IMR-90 (cell line): ENCODE results near the gene RASA1. TPM values are rescaled to one million over a fixed set of nuclear protein-coding genes. Genes with fewer than 3 reads are reported as not detected.
A peak's percentile ranks its signal among the peaks of the same experiment; 100 is the strongest.

Experiments used
- ATAC-seq: fragments of 200-7000 bp; cut with Tn5 transposase; 2 replicates; pipeline ENCODE4 v1.9.1; 2020; ENCODE audit warnings: low read depth, mild to moderate bottlenecking, moderate library complexity
- BruUV-seq: library from RNA; stranded (reverse); fragments of 400-500 nt; replicated peaks from 2 replicates; lab custom pipeline; 2021; lab: Mats Ljungman, UMichigan
- CTCF ChIA-PET: fragments of 300-600 bp; formaldehyde crosslinking; extraction: SDS; loops from one replicate; lab custom pipeline; 2021; ENCODE audit warnings: antibody characterized with exemption; lab: Yijun Ruan, JAX
- POLR2A ChIA-PET: fragments of 300-600 bp; sonication (Branson Sonifier 250); formaldehyde crosslinking; loops from one replicate; lab custom pipeline; 2022; ENCODE audit warnings: antibody characterized with exemption; ENCODE audit not compliant: unreplicated experiment; lab: Charles Lee
- DNase-seq: peaks from one replicate; pipeline ENCODE4 v3.0.0; 2013
- H2AFZ ChIP-seq: replicated peaks from 2 replicates; pipeline ENCODE3; 2013; ENCODE audit warnings: low read length, mild to moderate bottlenecking; ENCODE audit not compliant: poor library complexity
- H2AK5ac ChIP-seq: 2 replicates; pipeline ENCODE4 v1.6.1; 2013; ENCODE audit warnings: low read depth, low read length, inconsistent platforms
- H2AK9ac ChIP-seq: replicated peaks from 2 replicates; pipeline ENCODE3; 2013; ENCODE audit warnings: mild to moderate bottlenecking, low read depth, low read length, moderate library complexity; ENCODE audit not compliant: poor library complexity
- H2BK120ac ChIP-seq: 2 replicates; pipeline ENCODE4 v1.6.1; 2013; ENCODE audit warnings: low read depth, low read length, inconsistent platforms
- H2BK15ac ChIP-seq: 3 replicates; pipeline ENCODE4 v1.6.1; 2013; ENCODE audit warnings: low read depth, low read length, inconsistent platforms
- H2BK20ac ChIP-seq: 2 replicates; pipeline ENCODE4 v1.6.1; 2013; ENCODE audit warnings: low read depth, mild to moderate bottlenecking, inconsistent platforms, low read length, moderate library complexity
- H2BK5ac ChIP-seq: 2 replicates; pipeline ENCODE4 v1.6.1; 2013; ENCODE audit warnings: mild to moderate bottlenecking, low read depth, low read length, inconsistent platforms; ENCODE audit not compliant: poor library complexity, severe bottlenecking
- H3K14ac ChIP-seq: replicated peaks from 2 replicates; pipeline ENCODE4 v1.6.1; 2013; ENCODE audit warnings: low read depth, low read length, inconsistent platforms
- H3K18ac ChIP-seq: 2 replicates; pipeline ENCODE4 v1.6.1; 2013; ENCODE audit warnings: low read depth, low read length, control low read depth
- H3K23ac ChIP-seq: 2 replicates; pipeline ENCODE4 v1.6.1; 2013; ENCODE audit warnings: low read depth, low read length, inconsistent platforms
- H3K27ac ChIP-seq: 2 replicates; pipeline ENCODE4 v1.5.1; 2013; ENCODE audit warnings: mild to moderate bottlenecking, control low read depth, low read length; ENCODE audit not compliant: insufficient read depth
- H3K27me3 ChIP-seq: 2 replicates; pipeline ENCODE4 v1.6.1; 2013; ENCODE audit warnings: low read length; ENCODE audit not compliant: control insufficient read depth, insufficient read depth
- H3K36me3 ChIP-seq: 2 replicates; pipeline ENCODE4 v1.6.1; 2013; ENCODE audit warnings: low read length, mixed read lengths; ENCODE audit not compliant: control insufficient read depth, insufficient read depth
- H3K4ac ChIP-seq: 2 replicates; pipeline ENCODE4 v1.6.1; 2013; ENCODE audit warnings: low read depth, low read length, inconsistent platforms
- H3K4me1 ChIP-seq: 2 replicates; pipeline ENCODE4 v1.6.1; 2013; ENCODE audit warnings: low read length, mixed read lengths; ENCODE audit not compliant: control insufficient read depth, insufficient read depth
- H3K4me2 ChIP-seq: 2 replicates; pipeline ENCODE4 v1.6.1; 2013; ENCODE audit warnings: low read depth, mild to moderate bottlenecking, control low read depth, low read length, moderate library complexity
- H3K4me3 ChIP-seq: 2 replicates; pipeline ENCODE4 v1.5.1; 2013; ENCODE audit warnings: low read depth, mild to moderate bottlenecking, control low read depth, low read length, moderate library complexity; ENCODE audit not compliant: insufficient read depth
- H3K56ac ChIP-seq: 2 replicates; pipeline ENCODE4 v1.6.1; 2013; ENCODE audit warnings: low read length, inconsistent platforms; ENCODE audit not compliant: insufficient read depth; ENCODE audit errors: extremely low read depth
- H3K79me1 ChIP-seq, 2 experiments: 2 replicates each; pipeline ENCODE4 v1.6.1; 2013; ENCODE audit warnings: low read length in 2 of 2, inconsistent platforms in 1 of 2, low read depth in 1 of 2
- H3K9ac ChIP-seq: 2 replicates; pipeline ENCODE4 v1.6.1; 2013; ENCODE audit warnings: low read depth, low read length, control low read depth
- H3K9me1 ChIP-seq: 2 replicates; pipeline ENCODE4 v1.6.1; 2013; ENCODE audit warnings: low read length, inconsistent platforms; ENCODE audit not compliant: insufficient read depth
- H3K9me3 ChIP-seq: 2 replicates; pipeline ENCODE4 v1.6.1; 2013; ENCODE audit warnings: low read length; ENCODE audit not compliant: control insufficient read depth, insufficient read depth
- H4K20me1 ChIP-seq: 2 replicates; pipeline ENCODE4 v1.6.1; 2013; ENCODE audit warnings: low read length, inconsistent platforms; ENCODE audit not compliant: insufficient read depth
- H4K5ac ChIP-seq: 2 replicates; pipeline ENCODE4 v1.6.1; 2013; ENCODE audit warnings: mild to moderate bottlenecking, low read depth, low read length, control low read depth
- H4K8ac ChIP-seq, 2 experiments: 2 replicates each; pipeline ENCODE4 v1.6.1; 2013; ENCODE audit warnings: low read depth in 2 of 2, low read length in 2 of 2, control low read depth in 1 of 2, inconsistent platforms in 1 of 2
- H4K91ac ChIP-seq: 2 replicates; pipeline ENCODE4 v1.6.1; 2013; ENCODE audit warnings: low read depth, low read length, inconsistent platforms; ENCODE audit not compliant: insufficient read depth
- CHD1 ChIP-seq: IDR thresholded peaks from 2 replicates; pipeline ENCODE4 v1.6.1; 2012; ENCODE audit warnings: low read depth, low read length, improper control_type of control experiment
- MAZ ChIP-seq: IDR thresholded peaks from 2 replicates; pipeline ENCODE4 v1.6.1; 2012; ENCODE audit warnings: low read depth, mild to moderate bottlenecking, low read length, improper control_type of control experiment, moderate library complexity, borderline replicate concordance
- POLR2A ChIP-seq: IDR thresholded peaks from 2 replicates; pipeline ENCODE4 v1.6.1; 2012; ENCODE audit warnings: mild to moderate bottlenecking, low read depth, low read length
- SMC3 ChIP-seq: fragments of 150-350 bp; IDR thresholded peaks from 2 replicates; pipeline ENCODE4 v1.6.1; 2016; ENCODE audit warnings: low read depth, mild to moderate bottlenecking, antibody characterized with exemption, low read length, moderate library complexity
- WGBS, 2 experiments: methylation state at CpG; one replicate each; pipeline versions ENCODE4 v1.1.5 to v1.1.7; 2013; ENCODE audit warnings: missing lambda C conversion rate in 2 of 2; ENCODE audit not compliant: insufficient read length in 1 of 2; ENCODE audit errors: extremely low coverage in 2 of 2; 5-methylcytosine and 5-hydroxymethylcytosine counted together
- dilution Hi-C: fragments of 300-500 bp; cut with HindIII; formaldehyde crosslinking; loops from one replicate; pipeline ENCODE4 v1.14.3; 2018; ENCODE audit warnings: low sequenced_read_pairs; ENCODE audit not compliant: unreplicated experiment
- in situ Hi-C: fragments of 300-500 bp; cut with MboI; formaldehyde crosslinking; loops from 3 replicates; pipeline ENCODE4 v1.14.3; 2019; ENCODE audit warnings: low sequenced_read_pairs, inconsistent platforms, mixed read lengths
- intact Hi-C: fragments of 100-400 bp; cut with micrococcal nuclease; formaldehyde crosslinking; loops from 2 replicates; pipeline ENCODE4 v1.10.0; 2022
- polyA plus RNA-seq, 3 experiments: library from polyadenylated mRNA; depleted of rRNA; stranded (reverse); fragments of >200 nt; gene quantifications; 2 replicates each; pipeline ENCODE4 v1.2.3, GENCODE V29; 2012; ENCODE audit warnings: low replicate concordance in 1 of 3
- total RNA-seq: library from RNA; depleted of rRNA; stranded (reverse); fragments of >200 nt; gene quantifications from 2 replicates; pipeline ENCODE4 v1.2.3, GENCODE V29; 2012

Gene RASA1
- total and polyA plus RNA-seq, 2 of the 4 experiments (the other 2 are of a cell fraction), result 37.6 to 45.7 TPM

DNA sequence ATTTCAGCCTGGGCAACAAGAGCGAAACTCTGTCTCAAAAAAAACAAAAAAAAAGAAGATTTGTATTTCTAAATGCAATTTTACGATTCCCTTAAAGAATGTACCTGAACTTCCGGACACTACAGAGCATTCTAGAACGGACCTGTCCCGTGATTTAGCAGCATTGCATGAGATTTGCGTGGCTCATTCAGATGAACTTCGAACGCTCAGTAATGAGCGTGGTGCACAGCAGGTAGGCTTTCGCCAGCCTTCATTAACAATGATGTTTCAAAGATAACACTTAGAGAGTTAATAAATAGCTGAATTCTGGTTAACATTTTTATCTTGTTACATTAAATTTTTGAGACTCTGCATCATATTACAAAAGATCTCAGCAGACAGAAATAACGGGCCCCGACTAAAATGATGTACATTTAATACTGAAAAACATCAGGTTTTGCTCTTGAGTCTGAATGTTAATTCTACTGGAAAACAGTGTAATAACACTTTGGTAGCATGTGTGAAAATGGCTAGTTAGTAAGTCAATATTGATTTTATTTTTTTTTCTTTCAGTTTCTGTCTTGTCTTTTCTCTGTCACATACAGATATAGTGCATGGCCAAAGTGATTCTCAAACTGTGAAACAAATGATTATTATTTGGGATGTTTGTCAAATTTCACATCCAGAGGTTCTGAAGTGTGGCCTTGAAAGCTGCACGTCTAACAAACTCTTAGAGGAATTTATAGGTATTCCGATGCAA, 121.8 kb downstream of the RASA1 start (continued):
- TF ChIP-seq CHD1, result no peak

DNA sequence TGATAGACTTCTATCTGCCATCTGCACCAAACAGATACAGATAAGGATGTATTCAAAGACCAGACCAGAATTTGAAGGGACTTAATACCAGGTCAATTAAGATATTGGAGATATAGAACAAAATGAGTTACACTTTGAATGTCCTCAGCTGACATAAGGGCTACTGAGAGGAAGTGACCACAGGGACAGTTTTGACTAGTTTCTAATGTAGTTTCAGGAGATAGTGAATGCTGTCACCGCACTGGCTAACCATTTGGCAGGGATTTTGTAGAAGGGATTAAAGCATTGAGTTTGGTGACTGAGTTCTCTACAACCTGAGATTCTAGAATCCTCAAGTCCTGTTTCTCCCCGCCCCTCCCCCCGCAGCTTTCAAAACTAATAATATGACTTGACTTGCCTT, 122.4 kb downstream of the RASA1 start:
- Histone ChIP-seq H2BK15ac (no peak overlapping the region), H2AFZ (no peak overlapping the region), H3K27me3 (no peaks in the 10 kb centered on the region), H4K8ac (no peak overlapping the region; a peak in 1 of 4 replicates), H3K79me1 (peaks cover 12 to 35% of the 10 kb centered on the region in 2 experiments), H3K4ac (no peak overlapping the region), H3K4me3 (no peak overlapping the region), H3K9ac (no peak overlapping the region), H3K18ac (peak overlapping the region; percentile 64; the same call in 1 of the 2 replicates), H3K4me2 (no peak overlapping the region), H3K36me3 (peaks cover 27% of the 10 kb centered on the region), H3K4me1 (peaks cover 11% of the 10 kb centered on the region), H2AK9ac (no peak overlapping the region), H2BK5ac (peak overlapping the region; percentile 7), H4K91ac (peak overlapping the region; percentile 24; the same call in 1 of the 2 replicates), H3K9me3 (no peaks in the 10 kb centered on the region), H2BK120ac (no peak overlapping the region), H2BK20ac (peak overlapping the region; percentile 3; the same call in 1 of the 2 replicates), H3K27ac (no peak overlapping the region), H3K14ac (0 out of 2 replicates have a peak overlapping the region, but pooled peaks have one; percentile 8), H3K9me1 (peaks cover 6% of the 10 kb centered on the region; the same call in 1 of the 2 replicates), H2AK5ac (no peak overlapping the region), H4K5ac (no peak overlapping the region), H3K23ac (peak overlapping the region; percentile 29; the same call in 1 of the 2 replicates), H3K56ac (no peak overlapping the region), H4K20me1 (no peaks in the 10 kb centered on the region)
- in situ Hi-C loops, result no loop called here
- intact Hi-C loops, result loop anchor here (5.0 kb wide), 1 partner anchor 268 kb away; no protein-coding TSS in a partner anchor
- dilution Hi-C loops, result no loop called here
- ATAC-seq (no peak), DNase-seq (no peak)
- no peak for TF ChIP-seq POLR2A
- no peak for TF ChIP-seq MAZ
- no peak for TF ChIP-seq SMC3
- BruUV-seq, result no TSS peak
- CTCF ChIA-PET, result interaction anchor here (1.5 kb wide), 1 partner anchor 11 kb away, joined by 4 read pairs; no protein-coding TSS in a partner anchor
- no CpG with 5 or more reads among the region's 3 CpGs for WGBS, 2 experiments
- POLR2A ChIA-PET, result no interaction called here
